Heart right ventricle (tissue), 16 donors: Measurements from ENCODE around the gene DOLK. TPM values are rescaled to one million over a fixed set of nuclear protein-coding genes. Genes with fewer than 3 reads are reported as not detected.

Experiments used
- ATAC-seq, 8 donors: fragments of 200-7000 bp; cut with Tn5 transposase; one replicate each; pipeline ENCODE4 v1.9.1; 2020; ENCODE audit warnings: mild to moderate bottlenecking in 8 of 8, moderate library complexity in 8 of 8, moderate number of reproducible peaks in 1 of 8
- DNase-seq, 2 donors: peaks; one replicate each; pipeline ENCODE4 v3.0.0-alpha.2; 2020
- H3K27ac ChIP-seq, 10 donors: fragments of 200-600 bp; sonication (generic) in 2 of 10; one replicate each; pipeline versions ENCODE4 v1.5.0 to v1.8.0; 2020 to 2022; ENCODE audit warnings: mild to moderate bottlenecking in 3 of 10
- H3K27me3 ChIP-seq, 7 donors: fragments of 200-600 bp; one replicate each; pipeline ENCODE4 v1.8.0; 2021 to 2022; ENCODE audit warnings: mild to moderate bottlenecking in 2 of 7
- H3K36me3 ChIP-seq, 9 donors: fragments of 200-600 bp; sonication (generic) in 1 of 9; one replicate each; pipeline versions ENCODE4 v1.5.0 to v1.8.0; 2020 to 2022; ENCODE audit warnings: mild to moderate bottlenecking in 2 of 9
- H3K4me1 ChIP-seq, 9 donors: fragments of 200-600 bp; sonication (generic) in 1 of 9; one replicate each; pipeline versions ENCODE4 v1.5.0 to v1.8.0; 2020 to 2022; ENCODE audit warnings: mild to moderate bottlenecking in 4 of 9
- H3K4me3 ChIP-seq, 10 donors: fragments of 200-600 bp; sonication (generic) in 2 of 10; one replicate each; pipeline versions ENCODE4 v1.5.0 to v1.8.0; 2020 to 2022; ENCODE audit warnings: mild to moderate bottlenecking in 7 of 10, moderate library complexity in 2 of 10
- H3K9me3 ChIP-seq, 11 donors: fragments of 200-600 bp in 10 of 11; sonication (generic) in 2 of 11; one replicate each; pipeline versions ENCODE4 v1.5.0 to v1.8.0; 2013 to 2022; ENCODE audit warnings: mild to moderate bottlenecking in 2 of 11, control low read depth in 1 of 11, moderate library complexity in 1 of 11
- WGBS, 2 donors: extraction: QIAGEN DNeasy Blood & Tissue Kit; methylation state at CpG; one replicate each; pipeline ENCODE4 v1.1.7; 2013; ENCODE audit warnings: inconsistent platforms in 1 of 2; 5-methylcytosine and 5-hydroxymethylcytosine counted together
- intact Hi-C, 10 donors: fragments of 100-400 bp; cut with DNase I; formaldehyde crosslinking; loops; one replicate each; pipeline versions ENCODE4 v1.11.1 to v1.14.2; 2022
- polyA plus RNA-seq, 2 donors: library from polyadenylated mRNA; stranded (reverse); fragments of 200-250 nt; gene quantifications; one replicate each; pipeline ENCODE4 v1.2.3, GENCODE V29; 2013
- total RNA-seq, 10 donors: library from RNA; stranded (reverse); fragmentation: NEBNext Ultra II Directional in 3 of 10; extraction: Animal tissue kit (Norgen Biotek cat#: 25700) in 3 of 10; gene quantifications; one replicate each; pipeline versions ENCODE4 v1.2.1 to v1.2.4, GENCODE V29; 2021 to 2023
- TF ChIP-seq, protein P1 (sequence below), 9 donors: fragments of 200-600 bp; sonication (generic) in 2 of 9; IDR thresholded peaks; one replicate each; pipeline versions ENCODE4 v1.5.0 to v1.8.0; 2021 to 2022; ENCODE audit warnings: antibody characterized with exemption in 9 of 9, mild to moderate bottlenecking in 5 of 9, moderate library complexity in 1 of 9
- donor health status: Arrhythmogenic right ventricular cardiomyopathy.
- donor health status: ischemic (EF 13 %, LVEDD 7.1; RV severe dilation, severe dysfunction).
- donor health status: healthy with polysubstance abuse.
- donor health status: DM: no; HTN: yes; CAD: no.
- donor health status: DM: no; HTN: no; CAD: no.
- donor health status: ischemic (EF 25% LVEDD 6.9; RV normal size, moderate dysfunction).
- donor health status: ischemic (EF 25% LVEDD 5.7; RV mildly dilated, moderate dysfunction).
- donor health status: healthy.
- donor health status: DM: yes; HTN: yes; CAD: no.
- donor health status: Ischemic cardiomyopathy.
- donor health status: ischemic (EF 35%, LVEDD 5.7; RV mildly dilated, moderate dysfunction).
- donor health status: nonischemic (EF 11% LVEDD 7.7; RV severe dilation, severe dysfunction).
- donor health status: DM: yes; HTN: yes; CAD: no.
- donor health status: PGD.
- donor health status: ischemic (EF 29% LVEDD 5.4; RV normal size, mild dysfunction).
- donor health status: nonischemic (EF 23%, LVEDD 6.1; RV moderate dilation, normal function).

The DOLK gene
- total and polyA plus RNA-seq, 12 donors: 5.0 to 14.2 (median 8.8) TPM

DNA sequence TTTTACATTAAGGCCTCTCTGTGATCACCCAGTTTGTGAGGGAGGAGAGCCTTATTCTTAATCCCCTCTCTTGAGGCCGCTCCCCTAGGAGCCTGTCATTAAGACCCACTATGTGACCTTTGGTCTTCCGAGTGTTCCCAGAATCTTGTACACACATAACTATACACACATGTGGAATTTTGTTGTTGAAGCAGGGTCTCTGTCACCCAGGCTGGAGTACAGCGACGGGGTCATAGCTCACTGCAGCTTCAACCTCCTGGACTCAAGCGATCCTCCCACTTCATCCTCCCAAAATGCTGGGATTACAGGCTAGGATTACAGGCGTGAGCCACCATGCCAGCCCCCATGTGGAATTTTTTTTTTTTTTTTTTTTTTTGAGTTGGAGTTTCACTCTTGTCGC, 41.4 kb downstream of the DOLK start:
- Histone ChIP-seq H3K27me3 (no peaks in the 10 kb centered on the region), H3K4me1 (peaks cover 21 to 62% (median 47%) of the 10 kb centered on the region in 9 donors), H3K4me3 (no peak overlapping the region), H3K27ac (no peak overlapping the region), H3K9me3 (no peaks in the 10 kb centered on the region), H3K36me3 (peaks cover 5 to 68% (median 31%) of the 10 kb centered on the region in 9 donors)
- TF ChIP-seq, protein P1, sequence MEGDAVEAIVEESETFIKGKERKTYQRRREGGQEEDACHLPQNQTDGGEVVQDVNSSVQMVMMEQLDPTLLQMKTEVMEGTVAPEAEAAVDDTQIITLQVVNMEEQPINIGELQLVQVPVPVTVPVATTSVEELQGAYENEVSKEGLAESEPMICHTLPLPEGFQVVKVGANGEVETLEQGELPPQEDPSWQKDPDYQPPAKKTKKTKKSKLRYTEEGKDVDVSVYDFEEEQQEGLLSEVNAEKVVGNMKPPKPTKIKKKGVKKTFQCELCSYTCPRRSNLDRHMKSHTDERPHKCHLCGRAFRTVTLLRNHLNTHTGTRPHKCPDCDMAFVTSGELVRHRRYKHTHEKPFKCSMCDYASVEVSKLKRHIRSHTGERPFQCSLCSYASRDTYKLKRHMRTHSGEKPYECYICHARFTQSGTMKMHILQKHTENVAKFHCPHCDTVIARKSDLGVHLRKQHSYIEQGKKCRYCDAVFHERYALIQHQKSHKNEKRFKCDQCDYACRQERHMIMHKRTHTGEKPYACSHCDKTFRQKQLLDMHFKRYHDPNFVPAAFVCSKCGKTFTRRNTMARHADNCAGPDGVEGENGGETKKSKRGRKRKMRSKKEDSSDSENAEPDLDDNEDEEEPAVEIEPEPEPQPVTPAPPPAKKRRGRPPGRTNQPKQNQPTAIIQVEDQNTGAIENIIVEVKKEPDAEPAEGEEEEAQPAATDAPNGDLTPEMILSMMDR (IDR thresholded peaks at IDR 0.05): no peak
- no peak for DNase-seq
- 94 to 96% methylated on average over 7 of the region's 7 CpGs for whole genome bisulfite sequencing, 2 donors
- no peak for ATAC-seq
- intact Hi-C loops: no loop called here

DNA sequence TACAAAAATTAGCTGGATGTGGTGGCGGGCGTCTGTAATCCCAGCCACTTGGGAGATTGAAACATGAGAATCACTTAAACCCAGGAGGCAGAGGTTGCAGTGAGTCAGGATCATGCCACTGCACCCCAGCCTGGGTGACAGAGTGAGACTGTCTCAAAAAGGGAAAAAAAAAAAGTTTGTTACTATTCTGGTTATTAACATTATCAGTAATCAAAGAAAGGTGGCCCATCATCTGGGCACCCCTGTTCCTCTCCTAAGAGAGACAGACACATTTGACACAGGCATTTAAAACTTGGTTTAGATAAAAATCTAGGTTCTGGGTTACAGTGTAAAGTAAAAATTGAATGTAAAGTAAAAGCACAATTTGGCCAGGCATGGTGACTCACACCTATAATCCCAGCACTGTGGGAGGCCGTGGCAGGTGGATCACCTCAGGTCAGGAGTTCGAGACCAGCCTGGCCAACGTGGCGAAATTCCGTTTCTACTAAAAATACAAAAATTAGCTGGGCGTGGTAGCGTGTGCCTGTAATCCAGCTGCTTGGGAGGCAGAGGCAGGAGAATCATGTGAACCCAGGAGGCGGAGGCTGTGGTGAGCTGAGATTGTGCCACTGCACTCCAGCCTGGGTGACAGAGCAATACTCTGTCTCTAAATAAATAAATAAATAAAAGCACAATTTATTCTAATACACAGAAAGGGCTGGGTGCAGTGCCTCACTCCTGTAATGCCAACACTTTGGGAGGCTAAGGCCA, 43.4 kb downstream of the DOLK start:
- H3K27ac ChIP-seq: peak overlapping the region in 3 of 10 donors; percentile 9 to 41 (median 17)
- no peak overlapping the region for H3K4me3 ChIP-seq
- H3K36me3 ChIP-seq: peaks cover 5 to 54% (median 21%) of the 10 kb centered on the region in 9 donors
- ATAC-seq (no peak), DNase-seq (no peak)
- H3K27me3 ChIP-seq: no peaks in the 10 kb centered on the region
- WGBS, 2 donors: 97% methylated on average over 10 of the region's 10 CpGs
- intact Hi-C loops: no loop called here
- TF ChIP-seq, protein P1 (IDR thresholded peaks at IDR 0.05): no peak
- peaks cover 15 to 61% (median 43%) of the 10 kb centered on the region in 9 donors for H3K4me1 ChIP-seq
- H3K9me3 ChIP-seq: no peaks in the 10 kb centered on the region

- 92 to 100% methylated on average over 2 of the region's 2 CpGs for WGBS, 2 donors
- Histone ChIP-seq H3K36me3 (peaks cover 2 to 54% (median 12%) of the 10 kb centered on the region in 9 donors), H3K27me3 (no peaks in the 10 kb centered on the region), H3K4me3 (no peak overlapping the region), H3K4me1 (peaks cover 15 to 68% (median 52%) of the 10 kb centered on the region in 9 donors), H3K27ac (peak overlapping the region in 9 of 10 donors; percentile 60 to 86 (median 72)), H3K9me3 (no peaks in the 10 kb centered on the region)
- TF ChIP-seq, protein P1 (IDR thresholded peaks at IDR 0.05): no peak
- ATAC-seq (peak in 1 of 8 donors; percentile 7), DNase-seq (no peak)
- intact Hi-C loops: no loop called here
Measured at GRCh38 chr9:128903079-128903461, 44.3 kb downstream of the DOLK start.

DNA sequence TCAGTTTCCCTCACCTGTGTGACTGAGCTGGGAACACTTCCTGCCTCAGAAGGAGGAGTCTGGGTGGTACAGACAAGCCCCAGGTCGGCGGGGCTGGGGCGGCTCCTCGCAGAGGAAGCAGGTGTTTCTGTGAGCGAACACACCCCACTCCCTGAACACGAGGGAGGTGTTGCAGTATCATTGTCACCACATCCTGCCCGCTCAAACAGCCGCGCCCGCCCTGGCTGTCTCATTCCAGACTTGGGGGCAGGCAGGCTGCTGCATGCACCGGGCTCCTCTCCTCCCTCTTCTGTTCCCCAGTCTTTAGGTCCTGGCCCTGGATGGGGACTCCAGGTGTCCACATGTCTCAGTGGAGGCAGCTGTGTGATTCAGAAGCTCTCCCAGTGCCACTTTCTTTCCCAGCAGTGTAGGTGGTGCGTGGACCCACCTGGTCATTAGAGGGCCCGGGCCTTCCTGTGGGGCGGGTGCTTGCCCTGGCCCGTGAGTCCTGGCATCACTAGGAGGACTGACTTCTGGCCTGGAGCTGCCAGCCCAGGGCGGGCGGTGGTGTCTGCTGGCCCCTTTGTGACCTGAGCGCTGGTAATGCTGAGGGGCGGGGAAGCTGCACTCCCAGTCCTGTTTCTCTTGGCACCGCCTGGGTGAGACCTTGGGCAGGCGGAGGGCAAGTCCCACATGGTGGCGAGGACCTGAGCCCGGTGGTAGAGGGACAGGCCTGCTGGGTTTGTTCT, 44.9 kb downstream of the DOLK start:
- Histone ChIP-seq H3K9me3 (no peaks in the 10 kb centered on the region), H3K27ac (peak overlapping the region in 9 of 10 donors; percentile 60 to 86 (median 72)), H3K27me3 (no peaks in the 10 kb centered on the region), H3K4me3 (no peak overlapping the region), H3K36me3 (peaks cover 0 to 51% (median 8%) of the 10 kb centered on the region in 9 donors), H3K4me1 (peaks cover 15 to 69% (median 52%) of the 10 kb centered on the region in 9 donors)
- intact Hi-C loops: no loop called here
- DNase-seq: peak in 1 of 2 donors; percentile 64
- 65 to 72% methylated on average over 22 to 23 of the region's 23 CpGs for WGBS, 2 donors
- ATAC-seq: peak; percentile 39 to 83 (median 67)
- TF ChIP-seq, protein P1 (IDR thresholded peaks at IDR 0.05): no peak
